T-helper 1 cell treated with Interleukin-12 subunit alpha and Interleukin-12 subunit beta and Interleukin-4 antibody, amounts not matched to agents 30 μg/mL and 1 μg/mL, for 36 hours (primary cell): ENCODE data around the gene KRTAP1-5.

Experiments used
- H3K27ac Mint-ChIP-seq: one replicate; pipeline ENCODE4 v1.8.0; 2021; ENCODE audit warnings: mild to moderate bottlenecking, mixed read lengths
- H3K27me3 Mint-ChIP-seq: one replicate; pipeline ENCODE4 v1.8.0; 2021; ENCODE audit warnings: low read depth, mixed read lengths
- H3K36me3 Mint-ChIP-seq: one replicate; pipeline ENCODE4 v1.8.0; 2021; ENCODE audit warnings: low read depth, mixed read lengths
- H3K4me1 Mint-ChIP-seq: one replicate; pipeline ENCODE4 v1.8.0; 2021; ENCODE audit warnings: low read depth, mixed read lengths
- H3K4me3 Mint-ChIP-seq: one replicate; pipeline ENCODE4 v1.8.0; 2021; ENCODE audit warnings: mild to moderate bottlenecking, moderate library complexity, mixed read lengths
- H3K9me3 Mint-ChIP-seq: one replicate; pipeline ENCODE4 v1.8.0; 2021; ENCODE audit warnings: mixed read lengths

The KRTAP1-5 gene

GRCh38 chr17:41024697-41025096, 2.3 kb downstream of the KRTAP1-5 start:
- Mint-ChIP-seq H3K27ac (no peak overlapping the region), H3K27me3 (no peaks in the 10 kb centered on the region), H3K36me3 (no peaks in the 10 kb centered on the region), H3K9me3 (no peaks in the 10 kb centered on the region), H3K4me3 (no peak overlapping the region), H3K4me1 (no peaks in the 10 kb centered on the region)

- Mint-ChIP-seq H3K36me3 (no peaks in the 10 kb centered on the region), H3K9me3 (no peaks in the 10 kb centered on the region), H3K27ac (no peak overlapping the region), H3K4me3 (no peak overlapping the region), H3K27me3 (peaks cover 4% of the 10 kb centered on the region), H3K4me1 (no peaks in the 10 kb centered on the region)
Measured at GRCh38 chr17:41020336-41020735, 6.7 kb downstream of the KRTAP1-5 start.

- H3K9me3 Mint-ChIP-seq = no peaks in the 10 kb centered on the region
- no peaks in the 10 kb centered on the region for H3K4me1 Mint-ChIP-seq
- H3K36me3 Mint-ChIP-seq = no peaks in the 10 kb centered on the region
- no peak overlapping the region for H3K27ac Mint-ChIP-seq
- H3K4me3 Mint-ChIP-seq = no peak overlapping the region
- peaks cover 4% of the 10 kb centered on the region for H3K27me3 Mint-ChIP-seq
Measured at GRCh38 chr17:41019415-41019814, 7.6 kb downstream of the KRTAP1-5 start.

- Mint-ChIP-seq H3K27me3 (peaks cover 4% of the 10 kb centered on the region), H3K36me3 (no peaks in the 10 kb centered on the region), H3K9me3 (no peaks in the 10 kb centered on the region), H3K4me3 (no peak overlapping the region), H3K4me1 (no peaks in the 10 kb centered on the region), H3K27ac (no peak overlapping the region)
Measured at GRCh38 chr17:41018541-41018940, 8.5 kb downstream of the KRTAP1-5 start.

GRCh38 chr17:41016578-41017215, 10.3 kb downstream of the KRTAP1-5 start:
- H3K4me3 Mint-ChIP-seq = no peak overlapping the region
- H3K27me3 Mint-ChIP-seq = peaks cover 8% of the 10 kb centered on the region
- H3K4me1 Mint-ChIP-seq = no peaks in the 10 kb centered on the region
- no peak overlapping the region for H3K27ac Mint-ChIP-seq
- H3K36me3 Mint-ChIP-seq = no peaks in the 10 kb centered on the region
- H3K9me3 Mint-ChIP-seq = no peaks in the 10 kb centered on the region

- Mint-ChIP-seq H3K9me3 (no peaks in the 10 kb centered on the region), H3K4me3 (no peak overlapping the region), H3K27me3 (peaks cover 8% of the 10 kb centered on the region), H3K4me1 (no peaks in the 10 kb centered on the region), H3K27ac (no peak overlapping the region), H3K36me3 (no peaks in the 10 kb centered on the region)
Measured at GRCh38 chr17:41015454-41015853, 11.6 kb downstream of the KRTAP1-5 start.

GRCh38 chr17:41013606-41014005, 13.4 kb downstream of the KRTAP1-5 start:
- H3K36me3 Mint-ChIP-seq = no peaks in the 10 kb centered on the region
- H3K4me1 Mint-ChIP-seq = no peaks in the 10 kb centered on the region
- H3K9me3 Mint-ChIP-seq = no peaks in the 10 kb centered on the region
- no peak overlapping the region for H3K27ac Mint-ChIP-seq
- peaks cover 12% of the 10 kb centered on the region for H3K27me3 Mint-ChIP-seq
- H3K4me3 Mint-ChIP-seq = no peak overlapping the region

- Mint-ChIP-seq H3K4me3 (no peak overlapping the region), H3K27ac (no peak overlapping the region), H3K9me3 (no peaks in the 10 kb centered on the region), H3K36me3 (no peaks in the 10 kb centered on the region), H3K4me1 (no peaks in the 10 kb centered on the region), H3K27me3 (peaks cover 12% of the 10 kb centered on the region)
Measured at GRCh38 chr17:41013181-41013580, 13.8 kb downstream of the KRTAP1-5 start.

- Mint-ChIP-seq H3K4me3 (no peak overlapping the region), H3K27me3 (peaks cover 9% of the 10 kb centered on the region), H3K36me3 (no peaks in the 10 kb centered on the region), H3K9me3 (no peaks in the 10 kb centered on the region), H3K4me1 (no peaks in the 10 kb centered on the region), H3K27ac (no peak overlapping the region)
Measured at GRCh38 chr17:41012326-41013120, 14.5 kb downstream of the KRTAP1-5 start.

GRCh38 chr17:41010441-41010840, 16.6 kb downstream of the KRTAP1-5 start:
- Mint-ChIP-seq H3K27me3 (peaks cover 11% of the 10 kb centered on the region), H3K36me3 (no peaks in the 10 kb centered on the region), H3K27ac (no peak overlapping the region), H3K4me1 (no peaks in the 10 kb centered on the region), H3K4me3 (no peak overlapping the region), H3K9me3 (no peaks in the 10 kb centered on the region)

GRCh38 chr17:41009936-41010335, 17.1 kb downstream of the KRTAP1-5 start:
- H3K9me3 Mint-ChIP-seq = no peaks in the 10 kb centered on the region

GRCh38 chr17:41009301-41009760, 17.7 kb downstream of the KRTAP1-5 start:
- H3K27me3 Mint-ChIP-seq = peaks cover 11% of the 10 kb centered on the region
- H3K4me3 Mint-ChIP-seq = no peak overlapping the region
- no peaks in the 10 kb centered on the region for H3K9me3 Mint-ChIP-seq
- no peaks in the 10 kb centered on the region for H3K36me3 Mint-ChIP-seq
- no peaks in the 10 kb centered on the region for H3K4me1 Mint-ChIP-seq
- no peak overlapping the region for H3K27ac Mint-ChIP-seq

More at GRCh38 chr17:41009936-41010335, 17.1 kb downstream of the KRTAP1-5 start:
- Mint-ChIP-seq H3K4me3 (no peak overlapping the region), H3K27ac (no peak overlapping the region), H3K4me1 (no peaks in the 10 kb centered on the region), H3K27me3 (peaks cover 11% of the 10 kb centered on the region), H3K36me3 (no peaks in the 10 kb centered on the region)

- H3K4me1 Mint-ChIP-seq = no peaks in the 10 kb centered on the region
- no peak within 1 kb of the TSS for H3K27ac Mint-ChIP-seq
- no peak within 1 kb of the TSS for H3K4me3 Mint-ChIP-seq
- H3K36me3 Mint-ChIP-seq = no peaks in the 10 kb centered on the region
- H3K27me3 Mint-ChIP-seq = peaks cover 11% of the 10 kb centered on the region
- no peaks in the 10 kb centered on the region for H3K9me3 Mint-ChIP-seq
Measured at GRCh38 chr17:41008811-41009210, 18.2 kb downstream of the KRTAP1-5 start, which contains the start of gene KRTAP3-1. Gene KRTAP3-1 (minus strand): TSS chr17:41009128. CDS start chr17:41009074, 54 bp downstream.

GRCh38 chr17:41004397-41004796, 22.6 kb downstream of the KRTAP1-5 start:
- Mint-ChIP-seq H3K9me3 (no peaks in the 10 kb centered on the region), H3K27ac (no peak overlapping the region), H3K36me3 (no peaks in the 10 kb centered on the region), H3K4me3 (no peak overlapping the region), H3K27me3 (peaks cover 3% of the 10 kb centered on the region), H3K4me1 (no peaks in the 10 kb centered on the region)

GRCh38 chr17:41003926-41004325, 23.1 kb downstream of the KRTAP1-5 start:
- H3K4me1 Mint-ChIP-seq = no peaks in the 10 kb centered on the region
- H3K36me3 Mint-ChIP-seq = no peaks in the 10 kb centered on the region
- peaks cover 3% of the 10 kb centered on the region for H3K27me3 Mint-ChIP-seq
- H3K4me3 Mint-ChIP-seq = no peak overlapping the region
- H3K27ac Mint-ChIP-seq = no peak overlapping the region
- no peaks in the 10 kb centered on the region for H3K9me3 Mint-ChIP-seq
